HG03469 (cell line): ENCODE data around the gene CYP4F12.

Source experiments
- ATAC-seq: cut with Tn5 transposase; IDR thresholded peaks from one replicate; pipeline ENCODE4 v1.9.1; 2021; ENCODE audit warnings: mild to moderate bottlenecking, moderate library complexity, moderate number of reproducible peaks; ENCODE audit not compliant: unreplicated experiment

CYP4F12 gene

GRCh38 chr19:15672580-15673175, at the start of gene CYP4F12:
Gene CYP4F12, plus strand, starts transcription at chr19:15673087. Its CDS starts 443 bp downstream, at chr19:15673530.
- ATAC-seq, result no peak

- ATAC-seq, result no peak
These were observed 49.1 kb upstream of the CYP4F12 start for GRCh38 chr19:15623711-15624318.

- ATAC-seq, result no peak
These were observed 44.5 kb upstream of the CYP4F12 start for GRCh38 chr19:15628236-15629002.

GRCh38 chr19:15629003-15629880, 43.6 kb upstream of the CYP4F12 start:
- ATAC-seq, result no peak

- no peak for ATAC-seq
These were observed 41.1 kb upstream of the CYP4F12 start for GRCh38 chr19:15631817-15632216.

GRCh38 chr19:15633082-15633835, 39.6 kb upstream of the CYP4F12 start:
- ATAC-seq, result no peak

- no peak for ATAC-seq
These were observed 38.8 kb upstream of the CYP4F12 start for GRCh38 chr19:15634105-15634504.

- ATAC-seq, result no peak
These were observed 37.7 kb upstream of the CYP4F12 start for GRCh38 chr19:15635016-15635805.

GRCh38 chr19:15636026-15636425, 36.9 kb upstream of the CYP4F12 start:
- ATAC-seq, result no peak

- no peak for ATAC-seq
These were observed 33.3 kb upstream of the CYP4F12 start for GRCh38 chr19:15639596-15639995.

GRCh38 chr19:15640294-15640903, 32.5 kb upstream of the CYP4F12 start, which contains the start of gene CYP4F3:
Gene CYP4F3, plus strand, starts transcription at chr19:15640897. Its CDS starts 519 bp downstream, at chr19:15641416.
- ATAC-seq, result no peak

GRCh38 chr19:15640904-15641597, 31.8 kb upstream of the CYP4F12 start:
- ATAC-seq, result no peak

- ATAC-seq, result no peak
These were observed 30.9 kb upstream of the CYP4F12 start for GRCh38 chr19:15641901-15642491.

GRCh38 chr19:15642807-15643206, 30.1 kb upstream of the CYP4F12 start:
- no peak for ATAC-seq

- no peak for ATAC-seq
These were observed 29.5 kb upstream of the CYP4F12 start for GRCh38 chr19:15643387-15643786.

- ATAC-seq, result no peak
These were observed 28.7 kb upstream of the CYP4F12 start for GRCh38 chr19:15644066-15644741.

GRCh38 chr19:15644816-15645215, 28.1 kb upstream of the CYP4F12 start:
- no peak for ATAC-seq
